ENCODE measurements around the gene PTX3.

GRCh38 chr3:157487339-157487738 lies 50.7 kb downstream of the PTX3 start:
- no peak for TF ChIP-seq RAD21 (IDR thresholded peaks at IDR 0.05; ENCODE audit: low read depth)
- no peak for TF ChIP-seq FOXM1 (IDR thresholded peaks at IDR 0.05; ENCODE audit: borderline replicate concordance, low read depth)
- no peak for TF ChIP-seq TAF1 (IDR thresholded peaks at IDR 0.05; ENCODE audit: low read depth)
- TF ChIP-seq EP300 (IDR thresholded peaks at IDR 0.05; ENCODE audit: borderline replicate concordance), result no peak
- TF ChIP-seq EGR1 (IDR thresholded peaks at IDR 0.05), result no peak
- no peak for TF ChIP-seq CEBPB (IDR thresholded peaks at IDR 0.05)
- TF ChIP-seq YY1 (IDR thresholded peaks at IDR 0.05; ENCODE audit: low read depth), result no peak
- TF ChIP-seq MAX (IDR thresholded peaks at IDR 0.05), result no peak
- no peak for TF ChIP-seq TEAD4 (IDR thresholded peaks at IDR 0.05)
- no peak for TF ChIP-seq CREB1 (IDR thresholded peaks at IDR 0.05; ENCODE audit: low read depth)
- TF ChIP-seq USF1 (IDR thresholded peaks at IDR 0.05), result no peak
- no peak for TF ChIP-seq NFIC (IDR thresholded peaks at IDR 0.05)
- no peak for TF ChIP-seq REST (IDR thresholded peaks at IDR 0.05; ENCODE audit: low read depth)
- no peak for TF ChIP-seq TCF12 (IDR thresholded peaks at IDR 0.05; ENCODE audit: low read depth)
